Measurements from ENCODE around the gene PLXNA4. TPM values are rescaled to one million over a fixed set of nuclear protein-coding genes. Genes with fewer than 3 reads are reported as not detected.
A peak's percentile ranks its signal among the peaks of the same experiment; 100 is the strongest.

Gene PLXNA4
- total and polyA plus RNA-seq, 4 donors: 0.04 to 1.1 (median 0.41) TPM

- TF ChIP-seq RXRA (IDR thresholded peaks at IDR 0.05) (peak in 1 of 2 donors; percentile 30), RAD21 (IDR thresholded peaks at IDR 0.05) (no peak)
- WGBS: 67% methylated on average over 10 of the region's 10 CpGs
- no peak for DNase-seq (ENCODE audit: low spot score)
- H3K4me3 ChIP-seq (ENCODE audit: low read depth in 1 of 3, low read length in 3 of 3): no peak overlapping the region
- H3K27ac ChIP-seq (ENCODE audit: low read depth in 1 of 2, low read length in 2 of 2): no peak overlapping the region
- H3K4me1 ChIP-seq (ENCODE audit: control insufficient read depth in 4 of 4, insufficient read depth in 4 of 4, low read length in 3 of 4): no peaks in the 10 kb centered on the region
- no peak overlapping the region for H3K9ac ChIP-seq (ENCODE audit: low read depth in 1 of 2, low read length in 2 of 2)
- H3K36me3 ChIP-seq (ENCODE audit: control insufficient read depth in 4 of 4, insufficient read depth in 3 of 4, low read depth in 1 of 4, low read length in 3 of 4): no peaks in the 10 kb centered on the region
- H3K9me3 ChIP-seq (ENCODE audit: control insufficient read depth in 4 of 4, low read length in 3 of 4): no peaks in the 10 kb centered on the region
- H3K27me3 ChIP-seq (ENCODE audit: control insufficient read depth in 4 of 4, insufficient read depth in 4 of 4, low read length in 3 of 4): no peaks in the 10 kb centered on the region
Observed at GRCh38 chr7:132472463-132473120, 103.7 kb downstream of the PLXNA4 start.

- H3K9me3 ChIP-seq (ENCODE audit: control insufficient read depth in 4 of 4, low read length in 3 of 4): no peaks in the 10 kb centered on the region
- no peak overlapping the region for H3K9ac ChIP-seq (ENCODE audit: low read depth in 1 of 2, low read length in 2 of 2)
- no peak overlapping the region for H3K27ac ChIP-seq (ENCODE audit: low read depth in 1 of 2, low read length in 2 of 2)
- 76% methylated on average over 6 of the region's 6 CpGs for WGBS
- no peaks in the 10 kb centered on the region for H3K36me3 ChIP-seq (ENCODE audit: control insufficient read depth in 4 of 4, insufficient read depth in 3 of 4, low read depth in 1 of 4, low read length in 3 of 4)
- H3K27me3 ChIP-seq (ENCODE audit: control insufficient read depth in 4 of 4, insufficient read depth in 4 of 4, low read length in 3 of 4): no peaks in the 10 kb centered on the region
- H3K4me1 ChIP-seq (ENCODE audit: control insufficient read depth in 4 of 4, insufficient read depth in 4 of 4, low read length in 3 of 4): no peaks in the 10 kb centered on the region
- H3K4me3 ChIP-seq (ENCODE audit: low read depth in 1 of 3, low read length in 3 of 3): no peak overlapping the region
- no peak for TF ChIP-seq HNF4A (conservative IDR thresholded peaks at IDR 0.05)
- no peak for TF ChIP-seq FOXA1 (IDR thresholded peaks at IDR 0.05)
- TF ChIP-seq YY1 (IDR thresholded peaks at IDR 0.05): no peak
- TF ChIP-seq REST (IDR thresholded peaks at IDR 0.05): no peak
- no peak for TF ChIP-seq CTCF (IDR thresholded peaks at IDR 0.05; ENCODE audit: low read depth, low read length, missing input control)
- no peak for TF ChIP-seq MAX (IDR thresholded peaks at IDR 0.05)
- no peak for TF ChIP-seq NR2F2 (IDR thresholded peaks at IDR 0.05)
- no peak for TF ChIP-seq TAF1 (conservative IDR thresholded peaks at IDR 0.05)
- no peak for TF ChIP-seq JUND (IDR thresholded peaks at IDR 0.05)
- no peak for TF ChIP-seq ZBTB33 (IDR thresholded peaks at IDR 0.05)
- DNase-seq (ENCODE audit: low spot score): no peak
Observed at GRCh38 chr7:132471515-132471914, 104.8 kb downstream of the PLXNA4 start.
